ENCODE measurements around the gene CBARP. TPM values are rescaled to one million over a fixed set of nuclear protein-coding genes. Genes with fewer than 3 reads are reported as not detected.
A peak's percentile ranks its signal among the peaks of the same experiment; 100 is the strongest.

The CBARP gene
- total and polyA plus RNA-seq, 9 of the 15 experiments (the other 6 are each of a cell fraction or from before 2014, with no cell fraction given) = 0.03 to 8.9 (median 1.2) TPM; not detected in 1

DNA sequence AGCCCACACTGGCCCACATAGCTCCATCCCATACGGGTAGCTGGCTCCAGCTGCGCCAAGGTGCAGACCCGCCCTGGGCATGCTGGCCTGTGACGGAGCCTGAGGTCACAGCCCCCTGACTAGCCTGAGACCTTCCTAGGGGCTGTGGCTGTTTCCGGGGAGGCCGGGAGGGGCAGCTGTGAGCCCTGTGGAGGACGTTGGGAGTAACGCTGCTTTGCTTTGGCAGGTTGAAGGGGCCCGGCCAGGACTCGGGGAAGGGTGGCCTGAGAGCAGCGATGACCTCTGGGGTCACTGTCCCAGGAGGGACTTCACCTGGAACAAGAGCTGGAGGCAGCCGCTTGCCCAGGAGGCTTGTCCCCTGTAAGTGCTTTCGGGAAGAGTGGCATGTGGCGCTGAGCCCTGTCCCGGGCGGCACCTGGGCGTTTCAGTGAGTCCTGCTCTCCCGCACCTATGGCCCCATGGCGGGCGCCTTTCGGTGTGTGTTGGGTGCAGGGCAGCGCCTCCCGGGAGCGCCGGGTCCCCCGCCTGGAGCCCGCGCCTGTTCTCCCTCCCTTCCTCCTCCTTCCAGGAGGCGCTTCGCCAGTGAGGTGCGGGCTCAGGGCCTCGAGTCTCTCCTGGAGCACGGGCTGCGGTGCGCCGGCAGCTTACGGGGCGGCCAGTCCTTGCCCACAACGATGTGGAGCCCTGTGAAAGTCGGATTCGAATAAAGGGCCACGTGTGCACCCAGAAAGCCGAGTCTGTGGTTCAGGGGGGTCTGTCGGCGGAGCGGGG, 36.5 kb upstream of the CBARP start (continued):
- TF ChIP-seq, protein P1, sequence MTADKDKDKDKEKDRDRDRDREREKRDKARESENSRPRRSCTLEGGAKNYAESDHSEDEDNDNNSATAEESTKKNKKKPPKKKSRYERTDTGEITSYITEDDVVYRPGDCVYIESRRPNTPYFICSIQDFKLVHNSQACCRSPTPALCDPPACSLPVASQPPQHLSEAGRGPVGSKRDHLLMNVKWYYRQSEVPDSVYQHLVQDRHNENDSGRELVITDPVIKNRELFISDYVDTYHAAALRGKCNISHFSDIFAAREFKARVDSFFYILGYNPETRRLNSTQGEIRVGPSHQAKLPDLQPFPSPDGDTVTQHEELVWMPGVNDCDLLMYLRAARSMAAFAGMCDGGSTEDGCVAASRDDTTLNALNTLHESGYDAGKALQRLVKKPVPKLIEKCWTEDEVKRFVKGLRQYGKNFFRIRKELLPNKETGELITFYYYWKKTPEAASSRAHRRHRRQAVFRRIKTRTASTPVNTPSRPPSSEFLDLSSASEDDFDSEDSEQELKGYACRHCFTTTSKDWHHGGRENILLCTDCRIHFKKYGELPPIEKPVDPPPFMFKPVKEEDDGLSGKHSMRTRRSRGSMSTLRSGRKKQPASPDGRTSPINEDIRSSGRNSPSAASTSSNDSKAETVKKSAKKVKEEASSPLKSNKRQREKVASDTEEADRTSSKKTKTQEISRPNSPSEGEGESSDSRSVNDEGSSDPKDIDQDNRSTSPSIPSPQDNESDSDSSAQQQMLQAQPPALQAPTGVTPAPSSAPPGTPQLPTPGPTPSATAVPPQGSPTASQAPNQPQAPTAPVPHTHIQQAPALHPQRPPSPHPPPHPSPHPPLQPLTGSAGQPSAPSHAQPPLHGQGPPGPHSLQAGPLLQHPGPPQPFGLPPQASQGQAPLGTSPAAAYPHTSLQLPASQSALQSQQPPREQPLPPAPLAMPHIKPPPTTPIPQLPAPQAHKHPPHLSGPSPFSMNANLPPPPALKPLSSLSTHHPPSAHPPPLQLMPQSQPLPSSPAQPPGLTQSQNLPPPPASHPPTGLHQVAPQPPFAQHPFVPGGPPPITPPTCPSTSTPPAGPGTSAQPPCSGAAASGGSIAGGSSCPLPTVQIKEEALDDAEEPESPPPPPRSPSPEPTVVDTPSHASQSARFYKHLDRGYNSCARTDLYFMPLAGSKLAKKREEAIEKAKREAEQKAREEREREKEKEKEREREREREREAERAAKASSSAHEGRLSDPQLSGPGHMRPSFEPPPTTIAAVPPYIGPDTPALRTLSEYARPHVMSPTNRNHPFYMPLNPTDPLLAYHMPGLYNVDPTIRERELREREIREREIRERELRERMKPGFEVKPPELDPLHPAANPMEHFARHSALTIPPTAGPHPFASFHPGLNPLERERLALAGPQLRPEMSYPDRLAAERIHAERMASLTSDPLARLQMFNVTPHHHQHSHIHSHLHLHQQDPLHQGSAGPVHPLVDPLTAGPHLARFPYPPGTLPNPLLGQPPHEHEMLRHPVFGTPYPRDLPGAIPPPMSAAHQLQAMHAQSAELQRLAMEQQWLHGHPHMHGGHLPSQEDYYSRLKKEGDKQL (CRISPR knock-in tag; IDR thresholded peaks at IDR 0.05; ENCODE audit: borderline replicate concordance) = no peak
- TF ChIP-seq PRPF4 (IDR thresholded peaks at IDR 0.05; ENCODE audit: insufficient read depth, low read depth, low read length, poor library complexity, severe bottlenecking) (no peak), ZNF830 (CRISPR knock-in tag; IDR thresholded peaks at IDR 0.05) (no peak), MED1 (CRISPR knock-in tag; IDR thresholded peaks at IDR 0.05; ENCODE audit: borderline replicate concordance) (no peak), SRSF1 (IDR thresholded peaks at IDR 0.05; ENCODE audit: low read depth, low read length) (no peak), EHMT2 (IDR thresholded peaks at IDR 0.05) (no peak), CEBPG (CRISPR knock-in tag; IDR thresholded peaks at IDR 0.05) (no peak), CEBPG (tag; conservative IDR thresholded peaks at IDR 0.05 in 1 of 2, IDR thresholded peaks at IDR 0.05 in 1 of 2) (no peak), MAZ (CRISPR knock-in tag; conservative IDR thresholded peaks at IDR 0.05 in 1 of 2, IDR thresholded peaks at IDR 0.05 in 1 of 2) (peak in 1 of 2 experiments; percentile 13; a peak in 1 of 4 replicates), ZNF445 (CRISPR knock-in tag; IDR thresholded peaks at IDR 0.05; ENCODE audit: low read depth) (0 out of 2 replicates have a peak, but pooled peaks have one; percentile 22), FIP1L1 (IDR thresholded peaks at IDR 0.05; ENCODE audit: low read depth, low read length, poor library complexity, severe bottlenecking) (no peak), PURB (CRISPR knock-in tag; IDR thresholded peaks at IDR 0.05; ENCODE audit: low read depth) (no peak), TEAD4 (IDR thresholded peaks at IDR 0.05; ENCODE audit: low read length) (no peak), TEAD4 (CRISPR knock-in tag; IDR thresholded peaks at IDR 0.05; ENCODE audit: borderline replicate concordance) (no peak)
- TF ChIP-seq, protein P2, sequence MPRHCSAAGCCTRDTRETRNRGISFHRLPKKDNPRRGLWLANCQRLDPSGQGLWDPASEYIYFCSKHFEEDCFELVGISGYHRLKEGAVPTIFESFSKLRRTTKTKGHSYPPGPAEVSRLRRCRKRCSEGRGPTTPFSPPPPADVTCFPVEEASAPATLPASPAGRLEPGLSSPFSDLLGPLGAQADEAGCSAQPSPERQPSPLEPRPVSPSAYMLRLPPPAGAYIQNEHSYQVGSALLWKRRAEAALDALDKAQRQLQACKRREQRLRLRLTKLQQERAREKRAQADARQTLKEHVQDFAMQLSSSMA (CRISPR knock-in tag; IDR thresholded peaks at IDR 0.05) = no peak
- TF ChIP-seq, protein P3, sequence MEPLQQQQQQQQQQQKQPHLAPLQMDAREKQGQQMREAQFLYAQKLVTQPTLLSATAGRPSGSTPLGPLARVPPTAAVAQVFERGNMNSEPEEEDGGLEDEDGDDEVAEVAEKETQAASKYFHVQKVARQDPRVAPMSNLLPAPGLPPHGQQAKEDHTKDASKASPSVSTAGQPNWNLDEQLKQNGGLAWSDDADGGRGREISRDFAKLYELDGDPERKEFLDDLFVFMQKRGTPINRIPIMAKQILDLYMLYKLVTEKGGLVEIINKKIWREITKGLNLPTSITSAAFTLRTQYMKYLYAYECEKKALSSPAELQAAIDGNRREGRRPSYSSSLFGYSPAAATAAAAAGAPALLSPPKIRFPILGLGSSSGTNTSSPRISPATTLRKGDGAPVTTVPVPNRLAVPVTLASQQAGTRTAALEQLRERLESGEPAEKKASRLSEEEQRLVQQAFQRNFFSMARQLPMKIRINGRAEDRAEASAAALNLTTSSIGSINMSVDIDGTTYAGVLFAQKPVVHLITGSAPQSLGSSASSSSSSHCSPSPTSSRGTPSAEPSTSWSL (CRISPR knock-in tag; IDR thresholded peaks at IDR 0.05; ENCODE audit: borderline replicate concordance) = no peak

Measured in K562 (cell line).